GM19397 (cell line): ENCODE data around the gene ENGASE.

ENCODE experiments used
- ATAC-seq: cut with Tn5 transposase; IDR thresholded peaks from one replicate; pipeline ENCODE4 v1.9.1; 2021; ENCODE audit warnings: mild to moderate bottlenecking, moderate library complexity; ENCODE audit not compliant: unreplicated experiment

ENGASE gene

GRCh38 chr17:79079421-79080200 is 5.0 kb downstream of the ENGASE start:
- no peak for ATAC-seq

- no peak for ATAC-seq
Measured at GRCh38 chr17:79080349-79080748, 5.7 kb downstream of the ENGASE start.

- ATAC-seq, result no peak
Measured at GRCh38 chr17:79080761-79081290, 6.2 kb downstream of the ENGASE start.

GRCh38 chr17:79081571-79082276 is 7.1 kb downstream of the ENGASE start:
- no peak for ATAC-seq

- no peak for ATAC-seq
Measured at GRCh38 chr17:79082311-79083190, 7.9 kb downstream of the ENGASE start.

GRCh38 chr17:79083191-79083971 is 8.8 kb downstream of the ENGASE start:
- ATAC-seq, result no peak

- ATAC-seq, result no peak
Measured at GRCh38 chr17:79084291-79085153, 9.9 kb downstream of the ENGASE start.

GRCh38 chr17:79085154-79085920 is 10.7 kb downstream of the ENGASE start:
- ATAC-seq, result no peak

- no peak for ATAC-seq
Measured at GRCh38 chr17:79085921-79086551, 11.4 kb downstream of the ENGASE start.

GRCh38 chr17:79086609-79087427 is 12.2 kb downstream of the ENGASE start:
- no peak for ATAC-seq

GRCh38 chr17:79087428-79088143 is 13.0 kb downstream of the ENGASE start:
- no peak for ATAC-seq

- ATAC-seq, result no peak
Measured at GRCh38 chr17:79088247-79088996, 13.8 kb downstream of the ENGASE start.

GRCh38 chr17:79088997-79089328 is 14.3 kb downstream of the ENGASE start:
- no peak for ATAC-seq

GRCh38 chr17:79089720-79090442 is 15.3 kb downstream of the ENGASE start:
- ATAC-seq, result no peak

GRCh38 chr17:79090443-79091225 is 16.0 kb downstream of the ENGASE start:
- ATAC-seq, result no peak
